Measurements from ENCODE around the gene OOSP1. TPM values are rescaled to one million over a fixed set of nuclear protein-coding genes. Genes with fewer than 3 reads are reported as not detected.

Gene OOSP1
- total RNA-seq, 1 donor from 2014 or later, result not detected

DNA sequence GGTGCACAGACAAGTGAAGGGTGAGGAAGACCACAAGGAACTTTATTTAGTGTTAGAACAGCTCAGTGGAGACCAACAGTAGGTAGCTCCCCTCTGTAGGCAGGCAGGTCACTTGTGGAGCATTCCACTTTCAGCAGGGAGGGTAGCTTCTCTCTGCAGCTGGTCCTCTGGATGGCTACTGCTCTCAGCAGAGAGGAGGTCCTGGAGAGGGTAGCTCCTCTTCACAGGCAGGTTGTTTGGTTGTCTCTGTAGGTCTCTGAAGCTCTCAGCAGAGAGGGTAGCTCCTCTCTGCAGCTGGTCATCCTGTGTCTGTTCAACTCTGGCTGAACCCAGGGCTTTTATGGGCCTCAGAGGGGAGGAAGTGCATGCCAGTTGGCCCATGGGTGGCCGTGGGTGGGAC lies 6.5 kb upstream of the OOSP1 start:
- H3K27me3 ChIP-seq (ENCODE audit: control insufficient read depth, insufficient read depth, low read length), result no peaks in the 10 kb centered on the region
- no peaks in the 10 kb centered on the region for H3K36me3 ChIP-seq (ENCODE audit: control insufficient read depth, insufficient read depth, low read length)
- TF ChIP-seq, protein P1, sequence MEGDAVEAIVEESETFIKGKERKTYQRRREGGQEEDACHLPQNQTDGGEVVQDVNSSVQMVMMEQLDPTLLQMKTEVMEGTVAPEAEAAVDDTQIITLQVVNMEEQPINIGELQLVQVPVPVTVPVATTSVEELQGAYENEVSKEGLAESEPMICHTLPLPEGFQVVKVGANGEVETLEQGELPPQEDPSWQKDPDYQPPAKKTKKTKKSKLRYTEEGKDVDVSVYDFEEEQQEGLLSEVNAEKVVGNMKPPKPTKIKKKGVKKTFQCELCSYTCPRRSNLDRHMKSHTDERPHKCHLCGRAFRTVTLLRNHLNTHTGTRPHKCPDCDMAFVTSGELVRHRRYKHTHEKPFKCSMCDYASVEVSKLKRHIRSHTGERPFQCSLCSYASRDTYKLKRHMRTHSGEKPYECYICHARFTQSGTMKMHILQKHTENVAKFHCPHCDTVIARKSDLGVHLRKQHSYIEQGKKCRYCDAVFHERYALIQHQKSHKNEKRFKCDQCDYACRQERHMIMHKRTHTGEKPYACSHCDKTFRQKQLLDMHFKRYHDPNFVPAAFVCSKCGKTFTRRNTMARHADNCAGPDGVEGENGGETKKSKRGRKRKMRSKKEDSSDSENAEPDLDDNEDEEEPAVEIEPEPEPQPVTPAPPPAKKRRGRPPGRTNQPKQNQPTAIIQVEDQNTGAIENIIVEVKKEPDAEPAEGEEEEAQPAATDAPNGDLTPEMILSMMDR (IDR thresholded peaks at IDR 0.05; ENCODE audit: insufficient read depth, low read length, severe bottlenecking), result no peak
- FAIRE-seq (no peak), DNase-seq (ENCODE audit: low read depth) (no peak)
- no peak overlapping the region for H3K4me3 ChIP-seq (ENCODE audit: low read depth, low read length)

DNA sequence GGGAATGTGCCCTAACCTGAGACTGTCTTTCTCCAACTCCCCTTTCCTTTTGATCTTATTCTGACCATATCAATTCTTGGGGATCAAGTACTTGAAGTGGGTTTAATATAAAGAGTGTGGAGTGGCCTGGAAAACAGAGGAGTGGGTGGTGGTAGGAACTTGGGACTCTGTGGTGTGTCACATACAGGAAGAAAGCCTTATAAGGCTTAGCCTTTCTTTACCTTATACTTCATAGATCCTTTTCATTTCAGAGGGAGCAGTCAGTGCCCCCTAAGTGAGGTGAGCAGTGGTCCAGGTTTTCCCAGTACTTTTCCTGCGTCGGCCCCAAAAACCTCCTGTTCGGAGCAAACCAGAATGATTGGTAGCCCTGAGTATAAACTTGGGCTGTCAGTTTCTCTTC lies 486 bp downstream of the OOSP1 start:
- FAIRE-seq, result no peak
- TF ChIP-seq, protein P1 (IDR thresholded peaks at IDR 0.05; ENCODE audit: insufficient read depth, low read length, severe bottlenecking), result no peak

DNA sequence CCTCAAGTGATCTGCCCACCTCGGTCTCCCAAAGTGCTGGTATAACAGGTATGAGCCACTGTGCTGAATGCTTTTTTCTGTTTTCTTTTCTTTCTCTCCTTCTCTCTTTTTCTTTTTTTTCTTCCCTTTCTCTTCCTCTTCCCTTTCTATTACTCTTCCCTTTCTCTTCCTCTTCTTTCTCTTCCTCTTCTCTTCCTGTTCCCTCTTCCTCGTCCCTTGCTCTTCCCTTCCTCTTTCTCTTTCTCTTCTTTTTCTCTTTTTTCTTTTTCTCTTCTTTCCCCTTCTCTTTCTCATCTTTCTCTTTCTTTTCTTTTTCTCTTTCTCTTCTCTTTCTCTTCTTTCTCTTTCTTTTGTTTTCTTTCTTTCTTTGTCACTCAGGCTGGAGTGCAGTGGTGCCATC lies 1.2 kb downstream of the OOSP1 start:
- DNase-seq (ENCODE audit: low read depth) (no peak), FAIRE-seq (no peak)
- H3K4me3 ChIP-seq (ENCODE audit: low read depth, low read length), result no peak overlapping the region
- H3K36me3 ChIP-seq (ENCODE audit: control insufficient read depth, insufficient read depth, low read length), result no peaks in the 10 kb centered on the region
- H3K27me3 ChIP-seq (ENCODE audit: control insufficient read depth, insufficient read depth, low read length), result no peaks in the 10 kb centered on the region
- TF ChIP-seq, protein P1 (IDR thresholded peaks at IDR 0.05; ENCODE audit: insufficient read depth, low read length, severe bottlenecking), result no peak

More for the DNA sequence above, 486 bp downstream of the OOSP1 start:
- no peak for DNase-seq (ENCODE audit: low read depth)
- Histone ChIP-seq H3K27me3 (ENCODE audit: control insufficient read depth, insufficient read depth, low read length) (no peaks in the 10 kb centered on the region), H3K4me3 (ENCODE audit: low read depth, low read length) (no peak overlapping the region), H3K36me3 (ENCODE audit: control insufficient read depth, insufficient read depth, low read length) (no peaks in the 10 kb centered on the region)

DNA sequence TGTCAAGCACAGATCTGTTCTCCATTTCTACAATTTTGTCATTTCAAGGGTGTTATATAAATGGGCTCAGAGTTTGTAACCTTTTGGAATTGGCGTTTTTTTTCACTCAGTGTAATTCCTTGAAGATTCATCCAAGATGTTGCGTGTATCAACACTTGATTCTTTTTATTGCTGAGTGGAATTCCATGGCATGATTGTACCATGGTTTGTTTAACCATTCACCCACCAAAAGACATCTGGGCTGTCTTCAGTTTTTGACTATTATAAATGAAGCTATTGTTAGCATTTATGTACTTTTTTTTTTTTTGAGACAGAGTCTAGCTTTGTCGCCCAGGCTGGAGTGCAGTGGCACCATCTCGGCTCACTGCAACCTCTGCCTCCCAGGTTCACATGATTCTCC lies 2.9 kb downstream of the OOSP1 start:
- Histone ChIP-seq H3K4me3 (ENCODE audit: low read depth, low read length) (no peak overlapping the region), H3K36me3 (ENCODE audit: control insufficient read depth, insufficient read depth, low read length) (no peaks in the 10 kb centered on the region), H3K27me3 (ENCODE audit: control insufficient read depth, insufficient read depth, low read length) (no peaks in the 10 kb centered on the region)
- FAIRE-seq, result no peak
- DNase-seq (ENCODE audit: low read depth), result no peak
- TF ChIP-seq, protein P1 (IDR thresholded peaks at IDR 0.05; ENCODE audit: insufficient read depth, low read length, severe bottlenecking), result no peak

DNA sequence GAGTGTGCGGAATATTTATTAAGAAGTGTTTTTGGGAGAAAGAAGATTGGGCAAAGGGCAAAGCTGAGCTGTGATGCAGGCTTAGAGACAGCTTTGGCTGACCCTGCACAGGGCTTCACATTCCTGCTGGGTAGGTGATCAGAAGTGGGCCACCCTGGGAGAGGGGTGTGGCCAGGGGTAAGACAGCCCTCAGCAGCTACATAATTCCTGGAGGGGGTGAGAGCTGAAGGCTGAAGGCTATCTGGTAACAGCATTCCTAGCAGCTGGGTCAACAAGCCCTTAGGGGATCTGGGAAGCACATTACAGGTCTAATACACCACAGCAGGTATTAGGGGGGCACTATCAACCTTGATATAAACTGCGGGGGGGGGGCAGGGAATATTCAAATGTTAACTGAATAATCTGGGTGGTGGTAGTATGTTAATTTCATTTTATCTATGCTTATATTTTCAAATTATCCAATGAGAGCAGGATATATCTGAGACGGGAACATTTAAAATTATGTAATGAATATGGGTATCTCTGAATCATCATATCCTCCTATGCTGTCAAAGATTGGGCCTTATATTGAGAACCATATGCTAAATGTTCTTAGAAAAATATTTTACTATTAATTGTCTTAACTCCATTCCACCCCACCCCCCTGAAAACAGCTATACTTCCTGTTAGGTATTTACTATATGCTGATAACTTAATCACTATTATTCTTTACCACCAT lies 5.9 kb downstream of the OOSP1 start:
- no peak for DNase-seq (ENCODE audit: low read depth)
- FAIRE-seq, result no peak

More for the DNA sequence above, 5.9 kb downstream of the OOSP1 start:
- Histone ChIP-seq H3K27me3 (ENCODE audit: control insufficient read depth, insufficient read depth, low read length) (no peaks in the 10 kb centered on the region), H3K4me3 (ENCODE audit: low read depth, low read length) (no peak overlapping the region), H3K36me3 (ENCODE audit: control insufficient read depth, insufficient read depth, low read length) (no peaks in the 10 kb centered on the region)
- TF ChIP-seq, protein P1 (IDR thresholded peaks at IDR 0.05; ENCODE audit: insufficient read depth, low read length, severe bottlenecking), result no peak
